K562 (cell line): ENCODE data around the gene CBX3. TPM values are rescaled to one million over a fixed set of nuclear protein-coding genes. Genes with fewer than 3 reads are reported as not detected.

Experiments used
- ATF3 ChIP-seq, 2 experiments: fragments of 450-650 bp in 1 of 2; sonication (generic) in 1 of 2; formaldehyde crosslinking in 1 of 2; IDR thresholded peaks in 1 of 2; conservative IDR thresholded peaks in 1 of 2; 2 replicates each; pipeline versions ENCODE4 v1.6.1 to v1.8.1; 2016 to 2023; ENCODE audit warnings: mild to moderate bottlenecking in 2 of 2, moderate library complexity in 2 of 2, inconsistent platforms in 1 of 2, missing genetic modification reagents in 1 of 2
- ATF4 ChIP-seq: fragments of 450-650 bp; formaldehyde crosslinking; IDR thresholded peaks from 2 replicates; pipeline ENCODE4 v1.4.0; 2022; ENCODE audit warnings: mild to moderate bottlenecking, moderate library complexity
- ATF7 ChIP-seq: fragments of 450-650 bp; IDR thresholded peaks from 2 replicates; pipeline ENCODE4 v1.7.1; 2014; ENCODE audit warnings: mild to moderate bottlenecking, moderate library complexity
- CBX1 ChIP-seq: sonication (generic); IDR thresholded peaks from 2 replicates; pipeline ENCODE4 v1.6.1; 2016; ENCODE audit warnings: antibody characterized with exemption, low read depth, mild to moderate bottlenecking
- CEBPB ChIP-seq: fragments of 450-650 bp; IDR thresholded peaks from 2 replicates; pipeline ENCODE4 v1.6.1; 2016; ENCODE audit warnings: missing genetic modification characterization, missing compliant biosample characterization
- DNMT1 ChIP-seq: fragments of 450-650 bp; IDR thresholded peaks from 2 replicates; pipeline ENCODE4 v1.6.1; 2016; ENCODE audit warnings: antibody characterized with exemption, mild to moderate bottlenecking
- ELF2 ChIP-seq: fragments of 250-450 bp; sonication (Bioruptor Pico); IDR thresholded peaks from 2 replicates; pipeline ENCODE4 v1.5.0; 2021; ENCODE audit warnings: mild to moderate bottlenecking
- ERF ChIP-seq: fragments of 450-650 bp; formaldehyde crosslinking; IDR thresholded peaks from 2 replicates; pipeline ENCODE4 v1.4.0; 2020; ENCODE audit warnings: mild to moderate bottlenecking, mixed read lengths
- FOS ChIP-seq: IDR thresholded peaks from 3 replicates; pipeline ENCODE4 v1.6.1; 2011; ENCODE audit not compliant: insufficient read length; ENCODE audit errors: extremely low read depth
- HDAC8 ChIP-seq: fragments of 450-650 bp; IDR thresholded peaks from 2 replicates; pipeline ENCODE4 v1.6.1; 2016; ENCODE audit warnings: mild to moderate bottlenecking, missing genetic modification characterization, moderate library complexity, missing compliant biosample characterization
- IRF9 ChIP-seq: fragments of 450-650 bp; IDR thresholded peaks from 2 replicates; pipeline ENCODE4 v1.6.1; 2016; ENCODE audit warnings: missing biosample characterization, missing genetic modification characterization
- NFATC3 ChIP-seq: fragments of 450-650 bp; IDR thresholded peaks from 2 replicates; pipeline ENCODE4 v1.6.1; 2017; ENCODE audit warnings: mild to moderate bottlenecking
- POLR2A ChIP-seq: fragments of 450-650 bp; conservative IDR thresholded peaks from 2 replicates; pipeline ENCODE4 v1.6.1; 2016
- POLR2AphosphoS2 ChIP-seq: IDR thresholded peaks from 2 replicates; pipeline ENCODE4 v1.6.1; 2012; ENCODE audit warnings: low read length, improper control_type of control experiment
- POLR2G ChIP-seq: fragments of 200-400 bp; formaldehyde crosslinking; IDR thresholded peaks from 2 replicates; pipeline ENCODE4 v1.6.1; 2017; ENCODE audit warnings: low read depth, mild to moderate bottlenecking, antibody characterized with exemption, low read length, moderate library complexity
- RBM25 ChIP-seq: fragments of 200-400 bp; formaldehyde crosslinking; IDR thresholded peaks from 2 replicates; pipeline ENCODE4 v1.6.1; 2018; ENCODE audit warnings: low read length, low read depth, moderate library complexity; ENCODE audit not compliant: severe bottlenecking
- RBM39 ChIP-seq: fragments of 200-400 bp; formaldehyde crosslinking; optimal IDR thresholded peaks from 2 replicates; pipeline ENCODE3; 2018; ENCODE audit warnings: low read depth, low read length
- RCOR1 ChIP-seq, 2 experiments: IDR thresholded peaks; 2 replicates each; pipeline ENCODE4 v1.6.1; 2012; ENCODE audit warnings: low read depth in 2 of 2, low read length in 2 of 2, borderline replicate concordance in 1 of 2, improper control_type of control experiment in 1 of 2
- SIN3A ChIP-seq, 2 experiments: fragments of 150-350 bp in 1 of 2; IDR thresholded peaks; 2 replicates each; pipeline ENCODE4 v1.6.1; 2011 to 2016; ENCODE audit warnings: borderline replicate concordance in 2 of 2, low read depth in 2 of 2, low read length in 2 of 2, mild to moderate bottlenecking in 2 of 2, moderate library complexity in 2 of 2; ENCODE audit not compliant: control insufficient read depth in 1 of 2
- SPI1 ChIP-seq: IDR thresholded peaks from 2 replicates; pipeline ENCODE4 v1.6.1; 2011; ENCODE audit warnings: low read depth, low read length, control low read depth, borderline replicate concordance
- XRCC5 ChIP-seq: fragments of 200-400 bp; formaldehyde crosslinking; IDR thresholded peaks from 2 replicates; pipeline ENCODE4 v1.6.1; 2017; ENCODE audit warnings: low read depth, mild to moderate bottlenecking, low read length
- ZFP30 ChIP-seq: fragments of 250-450 bp; sonication (Bioruptor Pico); IDR thresholded peaks from 2 replicates; pipeline ENCODE4 v1.8.0; 2022; ENCODE audit warnings: moderate library complexity, mild to moderate bottlenecking, inconsistent platforms, borderline replicate concordance
- ZNF12 ChIP-seq: sonication (generic); formaldehyde crosslinking; IDR thresholded peaks from 2 replicates; pipeline ENCODE4 v1.4.0; 2020; ENCODE audit warnings: mild to moderate bottlenecking, missing genetic modification reagents
- ZNF184 ChIP-seq: sonication (generic); formaldehyde crosslinking; IDR thresholded peaks from 2 replicates; pipeline ENCODE4 v1.5.0; 2020; ENCODE audit warnings: missing genetic modification reagents
- ZNF239 ChIP-seq: fragments of 250-450 bp; sonication (Bioruptor Pico); IDR thresholded peaks from 2 replicates; pipeline ENCODE4 v1.4.0; 2020; ENCODE audit warnings: mild to moderate bottlenecking
- ZNF764 ChIP-seq: fragments of 250-450 bp; sonication (Bioruptor Pico); IDR thresholded peaks from 2 replicates; pipeline ENCODE4 v1.4.0; 2020; ENCODE audit warnings: low read depth, mild to moderate bottlenecking, moderate library complexity
- ZSCAN32 ChIP-seq: fragments of 450-650 bp; formaldehyde crosslinking; IDR thresholded peaks from 2 replicates; pipeline ENCODE4 v1.4.0; 2020; ENCODE audit warnings: mild to moderate bottlenecking, moderate library complexity
- polyA plus RNA-seq, 8 experiments: library from polyadenylated mRNA; depleted of rRNA in 4 of 8; stranded (reverse) in 5 of 8; unstranded in 3 of 8; fragments of >200 nt; fragmentation: Nextera tagmentation in 2 of 8; fragmentation: Illumina TruSeq in 1 of 8; extraction: Ambion mirVana in 2 of 8; extraction: Trizol in 1 of 8; gene quantifications; 2 replicates each; pipeline versions ENCODE4 v1.2.1 to v1.2.3, GENCODE V29; 2011 to 2014; ENCODE audit warnings: inconsistent platforms in 1 of 8, missing spikeins in 1 of 8
- total RNA-seq, 7 experiments: library from RNA; depleted of rRNA in 6 of 7; stranded (reverse); fragments of >200 nt in 6 of 7; fragmentation: Illumina TruSeq in 2 of 7; extraction: Trizol in 2 of 7; gene quantifications; 2 replicates each; pipeline versions ENCODE4 v1.2.1 to v1.2.3, GENCODE V29; 2011 to 2021; ENCODE audit warnings: low replicate concordance in 1 of 7

The CBX3 gene
- total and polyA plus RNA-seq, 9 of the 15 experiments (the other 6 are each of a cell fraction or from before 2014, with no cell fraction given), result 198 to 413 (median 328) TPM

DNA sequence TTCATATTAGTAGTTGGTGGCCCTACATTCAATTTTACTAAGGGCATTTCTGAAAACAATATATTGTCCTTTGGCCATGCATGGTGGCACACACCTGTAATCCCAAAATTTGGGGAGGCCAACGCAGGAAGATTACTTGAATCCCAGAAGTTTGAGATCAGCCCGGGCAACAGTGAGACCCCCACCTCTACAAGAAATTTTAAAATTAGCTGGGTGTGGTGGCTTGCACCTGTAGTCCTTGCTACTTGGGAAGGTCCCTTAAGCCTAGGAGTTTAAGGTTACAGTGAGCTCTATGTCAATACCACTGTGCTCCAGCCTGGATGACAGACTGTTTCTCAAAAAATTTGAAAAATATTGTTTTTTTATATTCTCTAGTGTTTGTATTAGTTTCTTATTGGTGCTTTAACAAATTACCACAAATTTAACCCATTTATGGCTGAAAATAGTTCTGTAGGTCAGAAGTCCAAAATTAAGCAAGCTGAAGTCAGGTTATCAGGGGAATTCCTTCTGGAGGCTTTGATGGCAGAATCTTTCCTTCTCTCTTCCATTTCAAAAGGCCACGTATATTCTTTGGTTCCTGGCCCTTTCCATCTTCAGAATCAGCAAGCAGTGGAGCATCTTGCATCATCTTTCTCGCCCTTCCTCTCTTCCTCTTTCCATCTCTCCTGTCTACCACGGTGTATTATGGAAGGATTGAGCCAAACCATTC is 12.4 kb downstream of the CBX3 start (continued):
- TF ChIP-seq ZFP30 (CRISPR knock-in tag) (no peak), ZNF764 (CRISPR knock-in tag) (no peak), ATF7 (peak; percentile 75; the same call in 1 of the 2 replicates), HDAC8 (no peak), ATF3 (IDR thresholded peaks at IDR 0.05) (peak; percentile 94), ATF3 (CRISPR knock-in tag; conservative IDR thresholded peaks at IDR 0.05) (no peak), SIN3A (IDR thresholded peaks at IDR 0.05; ENCODE audit: borderline replicate concordance in 2 of 2, control insufficient read depth in 1 of 2, low read depth in 2 of 2, low read length in 2 of 2) (no peak), CBX1 (no peak), NFATC3 (no peak), ATF4 (CRISPR knock-in tag) (peak; percentile 75; the same call in 1 of the 2 replicates), ZNF239 (CRISPR knock-in tag) (no peak), POLR2G (peak; percentile 46; the same call in 1 of the 2 replicates), POLR2A (peak; percentile 37; the same call in 1 of the 2 replicates), POLR2AphosphoS2 (peak; percentile 76; the same call in 1 of the 2 replicates), ZSCAN32 (CRISPR knock-in tag) (peak; percentile 31; the same call in 1 of the 2 replicates), CEBPB (tag) (peak; percentile 67), RBM39 (no peak), SPI1 (peak; percentile 84; the same call in 1 of the 2 replicates), XRCC5 (no peak), RCOR1 (IDR thresholded peaks at IDR 0.05; ENCODE audit: borderline replicate concordance in 1 of 2, low read depth in 2 of 2, low read length in 2 of 2) (peak in 1 of 2 experiments; percentile 73; a peak in 1 of 4 replicates), ZNF184 (CRISPR knock-in tag) (no peak), DNMT1 (no peak), RBM25 (peak; percentile 31), ZNF12 (CRISPR knock-in tag) (no peak), ELF2 (CRISPR knock-in tag) (no peak), ERF (CRISPR knock-in tag) (0 out of 2 replicates have a peak, but pooled peaks have one; percentile 20), FOS (no peak), IRF9 (tag) (peak; percentile 24; the same call in 1 of the 2 replicates)
